ENCODE measurements around the gene BCL2.

DNA sequence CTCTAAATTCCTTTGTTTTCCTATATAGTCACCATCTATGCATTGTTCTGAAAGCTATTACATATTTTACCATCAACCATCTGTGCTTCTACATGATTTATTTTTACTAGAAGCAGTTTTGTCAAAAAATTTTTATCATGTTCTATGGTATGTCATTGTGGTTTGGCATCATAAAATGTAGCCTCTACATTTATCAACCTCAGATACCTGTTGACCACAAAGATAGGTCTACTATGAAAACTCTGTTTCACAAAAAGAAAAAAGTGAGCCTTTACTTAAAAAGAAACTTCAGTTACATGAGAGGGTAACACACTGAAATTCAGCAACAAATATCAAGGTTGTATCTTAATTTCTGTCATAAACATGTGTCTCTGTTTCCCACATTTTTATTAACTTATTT is 3.7 kb downstream of the BCL2 start:
- TF ChIP-seq CTCF (IDR thresholded peaks at IDR 0.05; ENCODE audit: low read depth, low read length) (no peak), EZH2phosphoT487 (IDR thresholded peaks at IDR 0.05; ENCODE audit: low read depth) (no peak)
